ENCODE data around the gene DNAI1.

DNAI1 gene

GRCh38 chr9:34454571-34455065, 4.0 kb upstream of the DNAI1 start:
- Histone ChIP-seq H3K27ac (no peak overlapping the region), H3K27me3 (replicated peaks) (no peaks in the 10 kb centered on the region), H3K4me3 (ENCODE audit: low read depth, low read length) (no peak overlapping the region), H3K36me3 (replicated peaks) (no peaks in the 10 kb centered on the region)
- in situ Hi-C loops (cut with HindIII; ENCODE audit: low pct_ligation_motif_present, low sequenced_read_pairs) = no loop called here
- DNase-seq = peak; percentile 79
- TF ChIP-seq CTCF (IDR thresholded peaks at IDR 0.05; ENCODE audit: low read depth, low read length, missing control alignments) = peak; percentile 43

- no peak for DNase-seq
- Histone ChIP-seq H3K27ac (no peak overlapping the region), H3K27me3 (replicated peaks) (no peaks in the 10 kb centered on the region), H3K4me3 (ENCODE audit: low read depth, low read length) (no peak overlapping the region), H3K36me3 (replicated peaks) (no peaks in the 10 kb centered on the region)
- in situ Hi-C loops (cut with HindIII; ENCODE audit: low pct_ligation_motif_present, low sequenced_read_pairs) = no loop called here
- TF ChIP-seq CTCF (IDR thresholded peaks at IDR 0.05; ENCODE audit: low read depth, low read length, missing control alignments) = no peak
These were observed 2.5 kb upstream of the DNAI1 start for GRCh38 chr9:34456151-34456550.

GRCh38 chr9:34456746-34457145, 1.9 kb upstream of the DNAI1 start:
- DNase-seq = no peak
- Histone ChIP-seq H3K27me3 (replicated peaks) (no peaks in the 10 kb centered on the region), H3K27ac (no peak overlapping the region), H3K36me3 (replicated peaks) (no peaks in the 10 kb centered on the region), H3K4me3 (ENCODE audit: low read depth, low read length) (peak overlapping the region; percentile 82)
- no peak for TF ChIP-seq CTCF (IDR thresholded peaks at IDR 0.05; ENCODE audit: low read depth, low read length, missing control alignments)
- in situ Hi-C loops (cut with HindIII; ENCODE audit: low pct_ligation_motif_present, low sequenced_read_pairs) = no loop called here

GRCh38 chr9:34457266-34458012, 1.2 kb upstream of the DNAI1 start:
- Histone ChIP-seq H3K4me3 (ENCODE audit: low read depth, low read length) (peak overlapping the region; percentile 82), H3K27me3 (replicated peaks) (no peaks in the 10 kb centered on the region), H3K27ac (peak overlapping the region; percentile 57), H3K36me3 (replicated peaks) (no peaks in the 10 kb centered on the region)
- peak; percentile 53 for DNase-seq
- no peak for TF ChIP-seq CTCF (IDR thresholded peaks at IDR 0.05; ENCODE audit: low read depth, low read length, missing control alignments)
- in situ Hi-C loops (cut with HindIII; ENCODE audit: low pct_ligation_motif_present, low sequenced_read_pairs) = no loop called here

DNA sequence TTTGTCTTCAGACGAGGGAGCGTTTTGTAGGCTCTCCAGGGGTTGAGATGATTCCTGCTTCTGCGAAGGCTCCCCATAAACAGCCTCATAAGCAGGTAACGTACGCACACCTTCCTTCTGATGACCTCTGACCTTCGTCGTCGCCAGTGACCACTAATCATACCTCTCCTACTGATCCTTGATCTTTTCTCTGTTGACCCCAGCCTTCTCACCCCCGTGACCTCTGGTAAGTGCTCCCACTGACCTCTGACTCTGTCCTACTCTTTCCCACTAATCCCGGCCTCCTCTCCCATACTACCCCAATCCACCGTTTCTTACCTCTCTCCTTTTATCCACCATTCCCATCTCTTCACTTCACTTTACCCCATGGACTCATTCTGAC, 345 bp downstream of the DNAI1 start:
- in situ Hi-C loops (cut with HindIII; ENCODE audit: low pct_ligation_motif_present, low sequenced_read_pairs) = no loop called here
- Histone ChIP-seq H3K36me3 (replicated peaks) (no peaks in the 10 kb centered on the region), H3K27me3 (replicated peaks) (no peaks in the 10 kb centered on the region), H3K27ac (no peak overlapping the region), H3K4me3 (ENCODE audit: low read depth, low read length) (peak overlapping the region; percentile 46)
- TF ChIP-seq CTCF (IDR thresholded peaks at IDR 0.05; ENCODE audit: low read depth, low read length, missing control alignments) = no peak
- DNase-seq = no peak

DNA sequence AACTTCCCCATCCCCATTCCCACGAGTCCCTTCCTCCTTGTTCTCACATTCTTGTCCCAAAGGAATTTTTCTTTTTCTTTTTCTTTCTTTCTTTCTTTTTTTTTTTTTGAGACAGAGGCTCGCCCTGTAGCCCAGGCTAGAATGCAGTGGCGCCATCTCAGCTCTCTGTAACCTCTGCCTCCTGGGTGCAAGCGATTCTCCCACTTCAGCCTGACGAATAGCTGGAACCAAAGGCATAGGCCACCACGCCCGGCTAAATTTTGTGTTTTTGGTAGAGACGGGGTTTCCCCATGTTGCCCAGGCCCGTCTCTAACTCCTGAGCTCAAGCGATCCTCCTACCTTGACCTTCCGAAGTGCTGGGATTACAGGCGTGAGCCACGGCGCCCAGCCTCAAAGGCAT, 751 bp downstream of the DNAI1 start:
- in situ Hi-C loops (cut with HindIII; ENCODE audit: low pct_ligation_motif_present, low sequenced_read_pairs) = no loop called here
- Histone ChIP-seq H3K27me3 (replicated peaks) (no peaks in the 10 kb centered on the region), H3K4me3 (ENCODE audit: low read depth, low read length) (no peak overlapping the region), H3K27ac (no peak overlapping the region), H3K36me3 (replicated peaks) (no peaks in the 10 kb centered on the region)
- no peak for DNase-seq
- no peak for TF ChIP-seq CTCF (IDR thresholded peaks at IDR 0.05; ENCODE audit: low read depth, low read length, missing control alignments)

All from brain microvascular endothelial cell (primary cell).